Central memory CD8-positive, alpha-beta T cell (primary cell): Measurements from ENCODE around the gene KLB.
"Not testable (repeated sequence)": the region's sequence is repeated elsewhere in the genome, so short reads cannot be mapped to it uniquely, and the experiment has no call there.

Experiments used
- ATAC-seq: fragments of 150-1000 bp; cut with Tn5 transposase; replicated peaks from 2 replicates; pipeline ENCODE4 v1.10.0; 2022; ENCODE audit warnings: mild to moderate bottlenecking, moderate FRiP score, moderate number of reproducible peaks; ENCODE audit not compliant: poor library complexity, severe bottlenecking; ENCODE audit errors: extremely low read depth
- DNase-seq, 2 donors: peaks; one replicate each; pipeline ENCODE4 v3.0.0; 2021; ENCODE audit warnings: low spot score in 2 of 2
- H3K27ac Mint-ChIP-seq: one replicate; pipeline ENCODE4 v1.8.0; 2022; ENCODE audit warnings: low read depth, mild to moderate bottlenecking, moderate library complexity, mixed read lengths
- H3K27me3 Mint-ChIP-seq: one replicate; pipeline ENCODE4 v1.8.0; 2022; ENCODE audit warnings: mixed read lengths
- H3K36me3 Mint-ChIP-seq: one replicate; pipeline ENCODE4 v1.8.0; 2022; ENCODE audit warnings: mild to moderate bottlenecking, moderate library complexity, mixed read lengths; ENCODE audit not compliant: insufficient read depth
- H3K4me1 Mint-ChIP-seq: one replicate; pipeline ENCODE4 v1.8.0; 2022; ENCODE audit warnings: mixed read lengths
- H3K4me3 Mint-ChIP-seq: one replicate; pipeline ENCODE4 v1.8.0; 2022; ENCODE audit warnings: mild to moderate bottlenecking, moderate library complexity, mixed read lengths
- H3K9me3 Mint-ChIP-seq: one replicate; pipeline ENCODE4 v1.8.0; 2022; ENCODE audit warnings: mixed read lengths

Gene KLB

GRCh38 chr4:39384563-39384962 lies 22.2 kb upstream of the KLB start:
- Mint-ChIP-seq H3K27me3 (peaks cover 41% of the 10 kb centered on the region), H3K36me3 (no peaks in the 10 kb centered on the region), H3K4me1 (no peaks in the 10 kb centered on the region), H3K27ac (no peak overlapping the region), H3K9me3 (no peaks in the 10 kb centered on the region), H3K4me3 (no peak overlapping the region)
- ATAC-seq, result no peak
- DNase-seq, result no peak

GRCh38 chr4:39390603-39391002 lies 16.1 kb upstream of the KLB start:
- Mint-ChIP-seq H3K27me3 (no peaks in the 10 kb centered on the region), H3K4me3 (no peak overlapping the region), H3K4me1 (no peaks in the 10 kb centered on the region), H3K36me3 (no peaks in the 10 kb centered on the region), H3K27ac (no peak overlapping the region), H3K9me3 (no peaks in the 10 kb centered on the region)
- ATAC-seq (no peak), DNase-seq (no peak)

GRCh38 chr4:39394706-39395105 lies 12.0 kb upstream of the KLB start:
- Mint-ChIP-seq H3K4me3 (no peak overlapping the region), H3K9me3 (no peaks in the 10 kb centered on the region), H3K27ac (no peak overlapping the region), H3K27me3 (peaks cover 9% of the 10 kb centered on the region), H3K36me3 (no peaks in the 10 kb centered on the region), H3K4me1 (no peaks in the 10 kb centered on the region)
- DNase-seq (no peak), ATAC-seq (no peak)

- H3K27ac Mint-ChIP-seq, H3K4me3 Mint-ChIP-seq: not testable (repeated sequence)
These were observed 5.1 kb upstream of the KLB start for GRCh38 chr4:39401640-39402039.

GRCh38 chr4:39407584-39407885 lies 805 bp downstream of the KLB start:
- Mint-ChIP-seq H3K27me3 (peaks cover 7% of the 10 kb centered on the region), H3K4me3 (no peak overlapping the region), H3K4me1 (no peaks in the 10 kb centered on the region), H3K36me3 (peaks cover 1% of the 10 kb centered on the region), H3K27ac (no peak overlapping the region), H3K9me3 (no peaks in the 10 kb centered on the region)
- DNase-seq (no peak), ATAC-seq (no peak)

More at GRCh38 chr4:39401640-39402039, 5.1 kb upstream of the KLB start:
- H3K36me3 Mint-ChIP-seq, ATAC-seq, DNase-seq, H3K4me1 Mint-ChIP-seq, H3K9me3 Mint-ChIP-seq: not testable (repeated sequence)
- H3K27me3 Mint-ChIP-seq, result peaks cover 10% of the 10 kb centered on the region

- no peaks in the 10 kb centered on the region for H3K4me1 Mint-ChIP-seq
- H3K27me3 Mint-ChIP-seq, result peaks cover 7% of the 10 kb centered on the region
- no peak overlapping the region for H3K27ac Mint-ChIP-seq
- no peaks in the 10 kb centered on the region for H3K9me3 Mint-ChIP-seq
- H3K4me3 Mint-ChIP-seq, result no peak overlapping the region
- DNase-seq, result no peak
- H3K36me3 Mint-ChIP-seq, result peaks cover 1% of the 10 kb centered on the region
- no peak for ATAC-seq
These were observed 3.7 kb downstream of the KLB start for GRCh38 chr4:39410415-39410814.

- H3K4me1 Mint-ChIP-seq, H3K27me3 Mint-ChIP-seq, H3K9me3 Mint-ChIP-seq, DNase-seq, H3K27ac Mint-ChIP-seq, H3K4me3 Mint-ChIP-seq, ATAC-seq, H3K36me3 Mint-ChIP-seq: not testable (repeated sequence)
These were observed 4.8 kb downstream of the KLB start for GRCh38 chr4:39411561-39411960.

- Mint-ChIP-seq H3K4me1 (no peaks in the 10 kb centered on the region), H3K36me3 (no peaks in the 10 kb centered on the region), H3K27ac (no peak overlapping the region), H3K4me3 (no peak overlapping the region), H3K9me3 (no peaks in the 10 kb centered on the region), H3K27me3 (no peaks in the 10 kb centered on the region)
- DNase-seq (no peak), ATAC-seq (no peak)
These were observed 9.1 kb downstream of the KLB start for GRCh38 chr4:39415678-39416283.

- no peak overlapping the region for H3K4me3 Mint-ChIP-seq
- ATAC-seq, result no peak
These were observed 15.5 kb downstream of the KLB start for GRCh38 chr4:39422247-39422646.

GRCh38 chr4:39425297-39425696 lies 18.6 kb downstream of the KLB start:
- ATAC-seq, H3K9me3 Mint-ChIP-seq, H3K4me1 Mint-ChIP-seq, H3K4me3 Mint-ChIP-seq, H3K27me3 Mint-ChIP-seq, DNase-seq, H3K27ac Mint-ChIP-seq, H3K36me3 Mint-ChIP-seq: not testable (repeated sequence)

More at GRCh38 chr4:39422247-39422646, 15.5 kb downstream of the KLB start:
- Mint-ChIP-seq H3K4me1 (no peaks in the 10 kb centered on the region), H3K9me3 (no peaks in the 10 kb centered on the region), H3K27ac (no peak overlapping the region), H3K36me3 (no peaks in the 10 kb centered on the region), H3K27me3 (no peaks in the 10 kb centered on the region)
- DNase-seq, result no peak

GRCh38 chr4:39426728-39427127 lies 20.0 kb downstream of the KLB start:
- no peaks in the 10 kb centered on the region for H3K9me3 Mint-ChIP-seq
- H3K27me3 Mint-ChIP-seq, result no peaks in the 10 kb centered on the region
- no peak overlapping the region for H3K4me3 Mint-ChIP-seq
- H3K36me3 Mint-ChIP-seq, result no peaks in the 10 kb centered on the region
- no peak overlapping the region for H3K27ac Mint-ChIP-seq
- ATAC-seq (no peak), DNase-seq (no peak)
- no peaks in the 10 kb centered on the region for H3K4me1 Mint-ChIP-seq

GRCh38 chr4:39427520-39428114 lies 20.9 kb downstream of the KLB start:
- Mint-ChIP-seq H3K27ac (no peak overlapping the region), H3K27me3 (no peaks in the 10 kb centered on the region), H3K4me1 (no peaks in the 10 kb centered on the region), H3K36me3 (no peaks in the 10 kb centered on the region), H3K9me3 (no peaks in the 10 kb centered on the region), H3K4me3 (no peak overlapping the region)
- no peak for ATAC-seq
- DNase-seq, result no peak

GRCh38 chr4:39429476-39430334 lies 23.0 kb downstream of the KLB start:
- H3K4me1 Mint-ChIP-seq, result no peaks in the 10 kb centered on the region
- H3K36me3 Mint-ChIP-seq, result no peaks in the 10 kb centered on the region
- ATAC-seq (no peak), DNase-seq (no peak)
- no peaks in the 10 kb centered on the region for H3K9me3 Mint-ChIP-seq
- no peak overlapping the region for H3K4me3 Mint-ChIP-seq
- no peak overlapping the region for H3K27ac Mint-ChIP-seq
- no peaks in the 10 kb centered on the region for H3K27me3 Mint-ChIP-seq
